PC-3 (cell line): Measurements from ENCODE around the gene LRRC4B.
A peak's percentile ranks its signal among the peaks of the same experiment; 100 is the strongest.

Experiments
- EZH2 ChIP-seq: fragments of 300-600 bp; sonication (generic); IDR thresholded peaks from one replicate; pipeline ENCODE4 v1.6.1; 2017; ENCODE audit warnings: antibody characterized with exemption, mild to moderate bottlenecking, low read length; ENCODE audit not compliant: unreplicated experiment
- EZH2phosphoT487 ChIP-seq: fragments of 300-600 bp; sonication (generic); IDR thresholded peaks from 2 replicates; pipeline ENCODE4 v1.6.1; 2018; ENCODE audit warnings: mild to moderate bottlenecking, antibody characterized with exemption, low read length, borderline replicate concordance
- TF ChIP-seq, protein P1 (sequence below): fragments of 300-600 bp; sonication (generic); conservative IDR thresholded peaks from 2 replicates; pipeline ENCODE4 v1.5.1; 2017; ENCODE audit warnings: antibody characterized with exemption, low read depth, mild to moderate bottlenecking, low read length

DNA sequence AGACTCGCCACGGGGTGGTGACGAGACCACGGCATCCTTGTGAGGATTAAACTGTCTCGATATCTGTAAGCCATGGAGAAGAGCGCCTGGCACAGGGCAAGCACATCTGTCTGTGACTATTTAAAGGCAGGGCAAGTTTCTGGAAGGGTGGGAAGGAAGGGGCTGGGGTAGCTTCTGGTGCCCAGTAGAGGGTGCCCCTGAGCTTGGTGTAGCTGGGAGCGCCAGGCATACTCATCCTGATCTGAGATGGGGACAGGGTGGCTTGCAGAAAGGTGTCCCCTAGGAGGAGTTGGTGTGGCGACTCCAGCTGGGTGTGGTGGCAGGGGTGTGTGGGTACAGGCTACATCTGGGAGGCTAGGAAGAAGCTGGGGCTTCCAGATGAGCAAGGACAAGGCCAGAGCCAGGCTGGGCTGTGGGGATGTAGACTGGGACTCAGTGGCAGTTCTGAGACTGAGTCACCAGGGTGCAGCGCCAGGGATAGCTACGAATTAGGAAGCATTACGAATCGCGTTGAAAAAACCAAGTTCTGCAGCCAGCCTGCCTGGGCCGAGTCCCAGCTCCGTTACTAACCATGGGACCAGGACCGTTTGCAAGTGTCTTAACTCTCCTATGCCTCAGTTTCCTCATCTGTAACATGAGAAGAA, 31.5 kb downstream of the LRRC4B start:
- TF ChIP-seq EZH2 (no peak), EZH2phosphoT487 (no peak)
- TF ChIP-seq, protein P1, sequence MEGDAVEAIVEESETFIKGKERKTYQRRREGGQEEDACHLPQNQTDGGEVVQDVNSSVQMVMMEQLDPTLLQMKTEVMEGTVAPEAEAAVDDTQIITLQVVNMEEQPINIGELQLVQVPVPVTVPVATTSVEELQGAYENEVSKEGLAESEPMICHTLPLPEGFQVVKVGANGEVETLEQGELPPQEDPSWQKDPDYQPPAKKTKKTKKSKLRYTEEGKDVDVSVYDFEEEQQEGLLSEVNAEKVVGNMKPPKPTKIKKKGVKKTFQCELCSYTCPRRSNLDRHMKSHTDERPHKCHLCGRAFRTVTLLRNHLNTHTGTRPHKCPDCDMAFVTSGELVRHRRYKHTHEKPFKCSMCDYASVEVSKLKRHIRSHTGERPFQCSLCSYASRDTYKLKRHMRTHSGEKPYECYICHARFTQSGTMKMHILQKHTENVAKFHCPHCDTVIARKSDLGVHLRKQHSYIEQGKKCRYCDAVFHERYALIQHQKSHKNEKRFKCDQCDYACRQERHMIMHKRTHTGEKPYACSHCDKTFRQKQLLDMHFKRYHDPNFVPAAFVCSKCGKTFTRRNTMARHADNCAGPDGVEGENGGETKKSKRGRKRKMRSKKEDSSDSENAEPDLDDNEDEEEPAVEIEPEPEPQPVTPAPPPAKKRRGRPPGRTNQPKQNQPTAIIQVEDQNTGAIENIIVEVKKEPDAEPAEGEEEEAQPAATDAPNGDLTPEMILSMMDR, result peak; percentile 48
